Measurements from ENCODE around the gene ZNF793. TPM values are rescaled to one million over a fixed set of nuclear protein-coding genes. Genes with fewer than 3 reads are reported as not detected.

Gene ZNF793
- total RNA-seq (10 to 100 TPM; 15.4 to 17.1 TPM), polyA plus RNA-seq (1 to 10 TPM; 2.7 to 4.4 (median 2.8) TPM), total RNA-seq (9.8 to 26.8 (median 10.8) reads per million in 6 experiments)

GRCh38 chr19:37506387-37507166 lies at the start of gene ZNF793:
Gene ZNF793 (plus strand): TSS chr19:37506939. CDS start chr19:37523440, 16,501 bp downstream.
- Mint-ChIP-seq H3K4me1 (no peaks in the 10 kb centered on the region), H3K4me3 (no peak within 1 kb of the TSS), H3K9me3 (peaks cover 0 to 54% (median 27%) of the 10 kb centered on the region in 9 donors), H3K27ac (no peak within 1 kb of the TSS), H3K27me3 (no peaks in the 10 kb centered on the region), H3K36me3 (peaks cover 30 to 51% (median 32%) of the 10 kb centered on the region in 3 donors)
- POLR2A ChIA-PET, result interaction anchor here (0.6 to 3.3 kb wide), 13 partner anchors 15 to 1032 kb away, joined by 3 to 62 read pairs (median 5); partner anchors contain the start of genes ZFP30, ZNF345, ZNF382 and ZNF527
- DNase-seq (peak; percentile 65 to 93 (median 82)), ATAC-seq (peak; percentile 88 to 89)

- ATAC-seq, result no peak
- Mint-ChIP-seq H3K36me3 (peaks cover 17 to 27% (median 17%) of the 10 kb centered on the region in 3 donors), H3K27ac (peak overlapping the region; percentile 92 to 100 (median 98)), H3K4me3 (peak overlapping the region; percentile 88 to 98 (median 97)), H3K9me3 (peaks cover 0 to 33% (median 18%) of the 10 kb centered on the region in 9 donors), H3K27me3 (no peaks in the 10 kb centered on the region), H3K4me1 (peaks cover 33 to 47% (median 40%) of the 10 kb centered on the region in 4 donors)
- POLR2A ChIA-PET, result interaction anchor here (0.9 to 4.3 kb wide), 8 partner anchors 9 to 616 kb away, joined by 3 to 50 read pairs (median 4); partner anchors contain the start of genes ZNF345, ZNF527, ZNF540 and ZNF571
- no peak for DNase-seq
Measured at GRCh38 chr19:37466277-37466797, 40.4 kb upstream of the ZNF793 start.

GRCh38 chr19:37466798-37467607 lies 39.7 kb upstream of the ZNF793 start, which contains the start of gene ZNF569:
Gene ZNF569 (minus strand): TSS chr19:37467444. CDS start chr19:37444921, 22,523 bp downstream.
- Mint-ChIP-seq H3K27ac (peak within 1 kb of the TSS; percentile 92 to 100 (median 98)), H3K4me1 (peaks cover 33 to 47% (median 40%) of the 10 kb centered on the region in 4 donors), H3K36me3 (peaks cover 17 to 27% (median 17%) of the 10 kb centered on the region in 3 donors), H3K4me3 (peak within 1 kb of the TSS; percentile 88 to 98 (median 97)), H3K27me3 (no peaks in the 10 kb centered on the region), H3K9me3 (peaks cover 0 to 33% (median 18%) of the 10 kb centered on the region in 9 donors)
- POLR2A ChIA-PET, result interaction anchor here (0.9 to 4.3 kb wide), 17 partner anchors 9 to 862 kb away, joined by 3 to 62 read pairs (median 5); partner anchors contain the start of genes ZNF345, ZNF382, ZNF420 and ZNF461
- ATAC-seq, result peak; percentile 63 to 66
- peak; percentile 74 to 95 (median 92) for DNase-seq

- ATAC-seq, result no peak
- Mint-ChIP-seq H3K27ac (peak overlapping the region; percentile 92 to 100 (median 98)), H3K9me3 (peaks cover 0 to 33% (median 18%) of the 10 kb centered on the region in 9 donors), H3K4me3 (peak overlapping the region; percentile 88 to 98 (median 97)), H3K4me1 (peaks cover 33 to 47% (median 40%) of the 10 kb centered on the region in 4 donors), H3K36me3 (peaks cover 17 to 27% (median 17%) of the 10 kb centered on the region in 3 donors), H3K27me3 (no peaks in the 10 kb centered on the region)
- no peak for DNase-seq
- POLR2A ChIA-PET, result interaction anchor here (0.5 to 4.3 kb wide), 19 partner anchors 8 to 1089 kb away, joined by 3 to 62 read pairs (median 5); partner anchors contain the start of genes ZNF345, ZNF382, ZNF420 and ZNF461
Measured at GRCh38 chr19:37467608-37468090, 39.1 kb upstream of the ZNF793 start.

- DNase-seq, result peak; percentile 80 to 92 (median 88)
- peak within 1 kb of the TSS; percentile 88 to 99 (median 97) for H3K4me3 Mint-ChIP-seq
- POLR2A ChIA-PET, result interaction anchor here (0.6 to 4.3 kb wide), 15 partner anchors 14 to 632 kb away, joined by 3 to 62 read pairs (median 5); partner anchors contain the start of genes ZFP30, ZNF345, ZNF383 and ZNF527
Measured at GRCh38 chr19:37468961-37469777, 37.6 kb upstream of the ZNF793 start, which contains the start of gene ZNF570. Gene ZNF570 (plus strand): TSS chr19:37469356. CDS start chr19:37470355, 999 bp downstream.

GRCh38 chr19:37470216-37470615 lies 36.5 kb upstream of the ZNF793 start:
- H3K36me3 Mint-ChIP-seq, result peaks cover 3 to 19% (median 9%) of the 10 kb centered on the region in 3 donors
- peak overlapping the region; percentile 88 to 99 (median 97) for H3K4me3 Mint-ChIP-seq
- no peaks in the 10 kb centered on the region for H3K27me3 Mint-ChIP-seq
- no peak for DNase-seq
- peaks cover 28 to 40% (median 37%) of the 10 kb centered on the region in 4 donors for H3K4me1 Mint-ChIP-seq
- no peak for ATAC-seq
- H3K9me3 Mint-ChIP-seq, result peaks cover 0 to 27% (median 9%) of the 10 kb centered on the region in 9 donors
- H3K27ac Mint-ChIP-seq, result peak overlapping the region; percentile 93 to 100 (median 99)
- POLR2A ChIA-PET, result interaction anchor here (0.6 to 0.8 kb wide), 2 partner anchors 124 to 992 kb away, joined by 3 read pairs; partner anchors contain the start of genes ZNF540 and ZNF571

More at GRCh38 chr19:37468961-37469777, 37.6 kb upstream of the ZNF793 start, which contains the start of gene ZNF570:
- peaks cover 0 to 32% (median 18%) of the 10 kb centered on the region in 9 donors for H3K9me3 Mint-ChIP-seq
- peaks cover 13 to 24% (median 17%) of the 10 kb centered on the region in 3 donors for H3K36me3 Mint-ChIP-seq
- ATAC-seq, result peak; percentile 74 to 76
- H3K27me3 Mint-ChIP-seq, result no peaks in the 10 kb centered on the region
- H3K27ac Mint-ChIP-seq, result peak within 1 kb of the TSS; percentile 93 to 100 (median 99)
- H3K4me1 Mint-ChIP-seq, result peaks cover 33 to 47% (median 40%) of the 10 kb centered on the region in 4 donors

GRCh38 chr19:37472165-37472564 lies 34.6 kb upstream of the ZNF793 start:
- H3K36me3 Mint-ChIP-seq, result peaks cover 0 to 37% (median 27%) of the 10 kb centered on the region in 3 donors
- H3K27ac Mint-ChIP-seq, result no peak overlapping the region
- POLR2A ChIA-PET, result interaction anchor here (0.5 to 1.2 kb wide), 2 partner anchors 123 to 617 kb away, joined by 3 to 5 read pairs; partner anchors contain the start of genes ZNF540 and ZNF571
- H3K4me3 Mint-ChIP-seq, result no peak overlapping the region
- H3K9me3 Mint-ChIP-seq, result peaks cover 0 to 42% (median 27%) of the 10 kb centered on the region in 9 donors
- DNase-seq, result no peak
- no peaks in the 10 kb centered on the region for H3K27me3 Mint-ChIP-seq
- peaks cover 25 to 28% (median 27%) of the 10 kb centered on the region in 4 donors for H3K4me1 Mint-ChIP-seq
- ATAC-seq, result no peak

GRCh38 chr19:37484406-37485168 lies 22.2 kb upstream of the ZNF793 start:
- peaks cover 63 to 75% (median 64%) of the 10 kb centered on the region in 3 donors for H3K36me3 Mint-ChIP-seq
- no peak overlapping the region for H3K27ac Mint-ChIP-seq
- H3K4me3 Mint-ChIP-seq, result peak overlapping the region in 1 of 10 donors; percentile 50
- H3K9me3 Mint-ChIP-seq, result peaks cover 19 to 99% (median 56%) of the 10 kb centered on the region in 9 donors
- ATAC-seq (no peak), DNase-seq (no peak)
- H3K27me3 Mint-ChIP-seq, result no peaks in the 10 kb centered on the region
- POLR2A ChIA-PET, result no interaction called here
- no peaks in the 10 kb centered on the region for H3K4me1 Mint-ChIP-seq

- Mint-ChIP-seq H3K27me3 (no peaks in the 10 kb centered on the region), H3K4me1 (no peaks in the 10 kb centered on the region), H3K4me3 (no peak overlapping the region), H3K27ac (no peak overlapping the region), H3K36me3 (peaks cover 4 to 34% (median 33%) of the 10 kb centered on the region in 3 donors), H3K9me3 (peaks cover 13 to 97% (median 41%) of the 10 kb centered on the region in 9 donors)
- POLR2A ChIA-PET, result no interaction called here
- DNase-seq (no peak), ATAC-seq (no peak)
Measured at GRCh38 chr19:37492213-37492612, 14.5 kb upstream of the ZNF793 start.

- DNase-seq (no peak), ATAC-seq (peak; percentile 15 to 23)
- peaks cover 0 to 49% (median 26%) of the 10 kb centered on the region in 9 donors for H3K9me3 Mint-ChIP-seq
- POLR2A ChIA-PET, result interaction anchor here (0.5 to 3.3 kb wide), 11 partner anchors 16 to 901 kb away, joined by 3 to 62 read pairs (median 7); partner anchors contain the start of genes ZFP30, ZNF382, ZNF527 and ZNF540
- H3K27me3 Mint-ChIP-seq, result no peaks in the 10 kb centered on the region
- no peak overlapping the region for H3K27ac Mint-ChIP-seq
- peaks cover 25 to 47% (median 28%) of the 10 kb centered on the region in 3 donors for H3K36me3 Mint-ChIP-seq
- H3K4me3 Mint-ChIP-seq, result no peak overlapping the region
- no peaks in the 10 kb centered on the region for H3K4me1 Mint-ChIP-seq
Measured at GRCh38 chr19:37505958-37506386, 767 bp upstream of the ZNF793 start.

All from naive thymus-derived CD8-positive, alpha-beta T cell (primary cell).